GM12872 (cell line): Measurements from ENCODE around the gene TM7SF2.

Experiments used
- CTCF ChIP-seq: IDR thresholded peaks from 3 replicates; pipeline ENCODE4 v1.5.1; 2011; ENCODE audit warnings: low read depth, mild to moderate bottlenecking, low read length, moderate library complexity; ENCODE audit not compliant: insufficient read depth

Gene TM7SF2

GRCh38 chr11:65111159-65111743, 421 bp upstream of the TM7SF2 start:
- TF ChIP-seq CTCF: no peak

- TF ChIP-seq CTCF: peak; percentile 91
Measured at GRCh38 chr11:65112546-65113360, 1.1 kb downstream of the TM7SF2 start.

GRCh38 chr11:65113361-65113756, 1.7 kb downstream of the TM7SF2 start:
- TF ChIP-seq CTCF: no peak

- TF ChIP-seq CTCF: no peak
Measured at GRCh38 chr11:65113839-65114238, 2.2 kb downstream of the TM7SF2 start.

GRCh38 chr11:65114538-65115171, 3.0 kb downstream of the TM7SF2 start:
- no peak for TF ChIP-seq CTCF

- no peak for TF ChIP-seq CTCF
Measured at GRCh38 chr11:65115361-65116082, 3.9 kb downstream of the TM7SF2 start.
